PC-9 (cell line): ENCODE data around the gene RBM48.

ENCODE experiments used
- EZH2 ChIP-seq: fragments of 200-600 bp; sonication (generic); IDR thresholded peaks from 2 replicates; pipeline ENCODE4 v1.8.0; 2017; ENCODE audit warnings: antibody characterized with exemption, low read depth
- TF ChIP-seq, protein P1 (sequence below): fragments of 200-600 bp; sonication (generic); conservative IDR thresholded peaks from 2 replicates; pipeline ENCODE4 v1.6.1; 2017; ENCODE audit warnings: mixed run types, antibody characterized with exemption, mild to moderate bottlenecking, moderate library complexity

- TF ChIP-seq, protein P1, sequence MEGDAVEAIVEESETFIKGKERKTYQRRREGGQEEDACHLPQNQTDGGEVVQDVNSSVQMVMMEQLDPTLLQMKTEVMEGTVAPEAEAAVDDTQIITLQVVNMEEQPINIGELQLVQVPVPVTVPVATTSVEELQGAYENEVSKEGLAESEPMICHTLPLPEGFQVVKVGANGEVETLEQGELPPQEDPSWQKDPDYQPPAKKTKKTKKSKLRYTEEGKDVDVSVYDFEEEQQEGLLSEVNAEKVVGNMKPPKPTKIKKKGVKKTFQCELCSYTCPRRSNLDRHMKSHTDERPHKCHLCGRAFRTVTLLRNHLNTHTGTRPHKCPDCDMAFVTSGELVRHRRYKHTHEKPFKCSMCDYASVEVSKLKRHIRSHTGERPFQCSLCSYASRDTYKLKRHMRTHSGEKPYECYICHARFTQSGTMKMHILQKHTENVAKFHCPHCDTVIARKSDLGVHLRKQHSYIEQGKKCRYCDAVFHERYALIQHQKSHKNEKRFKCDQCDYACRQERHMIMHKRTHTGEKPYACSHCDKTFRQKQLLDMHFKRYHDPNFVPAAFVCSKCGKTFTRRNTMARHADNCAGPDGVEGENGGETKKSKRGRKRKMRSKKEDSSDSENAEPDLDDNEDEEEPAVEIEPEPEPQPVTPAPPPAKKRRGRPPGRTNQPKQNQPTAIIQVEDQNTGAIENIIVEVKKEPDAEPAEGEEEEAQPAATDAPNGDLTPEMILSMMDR, result no peak
- TF ChIP-seq EZH2, result no peak
Observed at GRCh38 chr7:92546856-92547497, 18.4 kb downstream of the RBM48 start.
